ENCODE results near the gene TMEM204.

TMEM204 gene

GRCh38 chr16:1518626-1519135 lies 14.8 kb upstream of the TMEM204 start:
- TF ChIP-seq RAD21 (IDR thresholded peaks at IDR 0.05; ENCODE audit: low read depth) = no peak
- no peak for TF ChIP-seq TCF12 (IDR thresholded peaks at IDR 0.05; ENCODE audit: low read depth)
- no peak for TF ChIP-seq ZBTB7A (IDR thresholded peaks at IDR 0.05; ENCODE audit: low read depth)
- TF ChIP-seq TAF1 (IDR thresholded peaks at IDR 0.05; ENCODE audit: low read depth) = no peak
- no peak for TF ChIP-seq YY1 (IDR thresholded peaks at IDR 0.05; ENCODE audit: low read depth)
- no peak for TF ChIP-seq CEBPB (IDR thresholded peaks at IDR 0.05)
- no peak for TF ChIP-seq REST (IDR thresholded peaks at IDR 0.05; ENCODE audit: low read depth)
- no peak for TF ChIP-seq CREB1 (IDR thresholded peaks at IDR 0.05; ENCODE audit: low read depth)
- no peak for TF ChIP-seq TEAD4 (IDR thresholded peaks at IDR 0.05)
- no peak for TF ChIP-seq FOXM1 (IDR thresholded peaks at IDR 0.05; ENCODE audit: borderline replicate concordance, low read depth)
- TF ChIP-seq MAX (IDR thresholded peaks at IDR 0.05) = no peak

DNA sequence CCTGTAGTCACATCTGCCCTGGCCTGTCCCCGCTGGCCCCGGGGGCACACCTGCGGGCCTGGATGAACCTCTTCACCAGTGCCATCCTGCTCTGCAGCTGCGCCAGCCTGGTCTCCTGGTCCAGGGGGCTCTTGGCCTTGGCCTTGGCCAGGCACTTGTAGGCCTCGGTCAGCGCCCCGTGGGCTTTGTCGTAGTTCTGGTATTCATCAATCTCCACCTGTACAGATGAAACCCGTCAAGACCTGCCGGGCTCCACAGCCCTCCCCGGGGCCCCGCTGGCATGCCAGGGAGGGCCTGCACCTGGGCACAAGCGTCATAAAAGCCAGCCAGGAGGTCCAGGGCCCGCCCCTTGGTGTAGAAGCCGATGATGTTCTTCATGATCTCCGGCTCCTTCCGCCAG lies 13.6 kb upstream of the TMEM204 start:
- TF ChIP-seq RAD21 (IDR thresholded peaks at IDR 0.05; ENCODE audit: low read depth) (no peak), TCF12 (IDR thresholded peaks at IDR 0.05; ENCODE audit: low read depth) (no peak), YY1 (IDR thresholded peaks at IDR 0.05; ENCODE audit: low read depth) (no peak), TAF1 (IDR thresholded peaks at IDR 0.05; ENCODE audit: low read depth) (no peak), TEAD4 (IDR thresholded peaks at IDR 0.05) (no peak), EP300 (IDR thresholded peaks at IDR 0.05; ENCODE audit: borderline replicate concordance) (no peak), NFIC (IDR thresholded peaks at IDR 0.05) (no peak), MAX (IDR thresholded peaks at IDR 0.05) (no peak), ZBTB7A (IDR thresholded peaks at IDR 0.05; ENCODE audit: low read depth) (no peak), REST (IDR thresholded peaks at IDR 0.05; ENCODE audit: low read depth) (no peak), CREB1 (IDR thresholded peaks at IDR 0.05; ENCODE audit: low read depth) (no peak), USF1 (IDR thresholded peaks at IDR 0.05) (no peak), CEBPB (IDR thresholded peaks at IDR 0.05) (no peak), EGR1 (IDR thresholded peaks at IDR 0.05) (no peak), FOXM1 (IDR thresholded peaks at IDR 0.05; ENCODE audit: borderline replicate concordance, low read depth) (no peak)

- TF ChIP-seq FOXM1 (IDR thresholded peaks at IDR 0.05; ENCODE audit: borderline replicate concordance, low read depth) (no peak), NFIC (IDR thresholded peaks at IDR 0.05) (no peak), TEAD4 (IDR thresholded peaks at IDR 0.05) (no peak), EP300 (IDR thresholded peaks at IDR 0.05; ENCODE audit: borderline replicate concordance) (no peak), EGR1 (IDR thresholded peaks at IDR 0.05) (no peak), ZBTB7A (IDR thresholded peaks at IDR 0.05; ENCODE audit: low read depth) (no peak), TCF12 (IDR thresholded peaks at IDR 0.05; ENCODE audit: low read depth) (no peak), USF1 (IDR thresholded peaks at IDR 0.05) (no peak), TAF1 (IDR thresholded peaks at IDR 0.05; ENCODE audit: low read depth) (no peak), REST (IDR thresholded peaks at IDR 0.05; ENCODE audit: low read depth) (no peak), CREB1 (IDR thresholded peaks at IDR 0.05; ENCODE audit: low read depth) (no peak), YY1 (IDR thresholded peaks at IDR 0.05; ENCODE audit: low read depth) (no peak), RAD21 (IDR thresholded peaks at IDR 0.05; ENCODE audit: low read depth) (no peak), MAX (IDR thresholded peaks at IDR 0.05) (no peak), CEBPB (IDR thresholded peaks at IDR 0.05) (no peak)
Measured at GRCh38 chr16:1520461-1520860, 13.0 kb upstream of the TMEM204 start.

GRCh38 chr16:1523581-1524245 lies 9.8 kb upstream of the TMEM204 start:
- TF ChIP-seq ZBTB7A (IDR thresholded peaks at IDR 0.05; ENCODE audit: low read depth) (no peak), REST (IDR thresholded peaks at IDR 0.05; ENCODE audit: low read depth) (no peak), TEAD4 (IDR thresholded peaks at IDR 0.05) (no peak), CREB1 (IDR thresholded peaks at IDR 0.05; ENCODE audit: low read depth) (no peak), USF1 (IDR thresholded peaks at IDR 0.05) (no peak), CEBPB (IDR thresholded peaks at IDR 0.05) (no peak), TCF12 (IDR thresholded peaks at IDR 0.05; ENCODE audit: low read depth) (no peak), NFIC (IDR thresholded peaks at IDR 0.05) (no peak), TAF1 (IDR thresholded peaks at IDR 0.05; ENCODE audit: low read depth) (no peak), YY1 (IDR thresholded peaks at IDR 0.05; ENCODE audit: low read depth) (no peak), EGR1 (IDR thresholded peaks at IDR 0.05) (no peak), MAX (IDR thresholded peaks at IDR 0.05) (no peak)

All from Ishikawa (cell line).